H1 (cell line): ENCODE results near the gene UBL4B.

Source experiments
- BCL11A ChIP-seq, 2 experiments: IDR thresholded peaks; one replicate each; pipeline ENCODE4 v1.6.1; 2011; ENCODE audit warnings: low read depth in 2 of 2, low read length in 2 of 2, mild to moderate bottlenecking in 2 of 2
- BRCA1 ChIP-seq: IDR thresholded peaks from 2 replicates; pipeline ENCODE4 v1.6.1; 2012; ENCODE audit warnings: low read depth, low read length, improper control_type of control experiment
- NRF1 ChIP-seq: IDR thresholded peaks from 2 replicates; pipeline ENCODE4 v1.6.1; 2011; ENCODE audit warnings: mild to moderate bottlenecking, low read depth, low read length, improper control_type of control experiment
- PHF8 ChIP-seq: fragments of 200-600 bp; sonication (generic); conservative IDR thresholded peaks from 2 replicates; pipeline ENCODE4 v1.7.1; 2012; ENCODE audit warnings: low read depth, mild to moderate bottlenecking, inconsistent platforms, low read length, moderate library complexity
- POLR2AphosphoS5 ChIP-seq: IDR thresholded peaks from 2 replicates; pipeline ENCODE4 v1.6.1; 2011; ENCODE audit warnings: low read depth, low read length
- SIRT6 ChIP-seq: IDR thresholded peaks from one replicate; pipeline ENCODE4 v1.7.1; 2012; ENCODE audit warnings: low read length, inconsistent platforms
- SP4 ChIP-seq: IDR thresholded peaks from 2 replicates; pipeline ENCODE4 v1.6.1; 2012; ENCODE audit warnings: low read length, inconsistent platforms
- ZNF274 ChIP-seq: IDR thresholded peaks from 2 replicates; pipeline ENCODE4 v1.7.0; 2012; ENCODE audit warnings: low read length, borderline replicate concordance; ENCODE audit errors: extremely low read depth
- TF ChIP-seq, protein P1 (sequence below), 3 experiments: IDR thresholded peaks; 1 replicate in 2 of 3; 2 replicates in 1 of 3; pipeline versions ENCODE4 v1.5.1 to v1.6.1; 2011; ENCODE audit warnings: low read length in 3 of 3, mild to moderate bottlenecking in 3 of 3, inconsistent platforms in 2 of 3, low read depth in 1 of 3, moderate library complexity in 1 of 3; ENCODE audit not compliant: insufficient read depth in 1 of 3; ENCODE audit errors: control extremely low read depth in 1 of 3
- TF ChIP-seq, protein P2 (sequence below): IDR thresholded peaks from 2 replicates; pipeline ENCODE4 v1.6.1; 2011; ENCODE audit warnings: low read length, improper control_type of control experiment

DNA sequence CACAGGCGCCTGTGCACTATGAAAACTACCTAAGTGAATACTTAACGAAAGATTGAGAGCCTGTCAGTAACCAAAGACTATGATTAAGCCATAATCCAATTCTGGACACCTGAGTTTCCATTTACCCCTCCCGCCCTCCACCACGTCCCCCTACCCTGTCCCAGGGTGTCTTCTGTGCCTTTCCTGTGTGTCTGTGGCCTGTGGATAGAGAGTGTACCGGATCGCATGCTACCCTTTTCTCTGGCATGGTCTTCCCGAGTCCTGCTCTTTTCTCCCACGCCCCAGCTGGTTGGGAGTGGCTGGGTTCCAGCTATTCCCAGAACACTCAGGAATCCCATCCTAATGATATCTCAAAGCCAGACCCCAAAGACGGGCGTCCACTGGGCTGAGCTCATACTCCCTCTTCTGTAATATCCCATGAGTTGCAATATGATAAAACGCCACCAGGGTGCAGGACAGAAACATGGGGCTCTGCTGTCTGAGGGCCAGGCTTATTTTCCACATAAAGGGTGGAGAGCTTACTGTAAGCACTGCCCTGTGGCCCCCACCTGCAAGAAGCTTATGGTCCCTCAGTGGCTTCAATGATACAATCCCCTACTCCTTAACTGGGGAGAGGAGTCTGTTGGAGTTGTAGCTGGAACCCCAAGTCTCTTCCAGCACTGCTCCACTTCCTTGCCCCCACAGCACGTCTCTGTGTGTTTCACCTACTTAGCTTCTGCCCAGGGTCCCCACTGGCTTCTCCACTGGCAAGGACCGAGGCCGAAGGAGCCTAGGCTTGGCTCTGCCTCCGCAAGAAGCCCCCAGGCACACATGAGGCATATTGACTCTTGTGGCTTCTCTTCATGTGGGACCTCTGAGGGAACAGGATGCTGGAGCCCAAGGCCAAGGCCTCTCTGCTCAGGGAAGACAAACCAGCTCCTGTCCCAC lies 24.2 kb upstream of the UBL4B start:
- no peak for TF ChIP-seq BRCA1
- TF ChIP-seq, protein P1, sequence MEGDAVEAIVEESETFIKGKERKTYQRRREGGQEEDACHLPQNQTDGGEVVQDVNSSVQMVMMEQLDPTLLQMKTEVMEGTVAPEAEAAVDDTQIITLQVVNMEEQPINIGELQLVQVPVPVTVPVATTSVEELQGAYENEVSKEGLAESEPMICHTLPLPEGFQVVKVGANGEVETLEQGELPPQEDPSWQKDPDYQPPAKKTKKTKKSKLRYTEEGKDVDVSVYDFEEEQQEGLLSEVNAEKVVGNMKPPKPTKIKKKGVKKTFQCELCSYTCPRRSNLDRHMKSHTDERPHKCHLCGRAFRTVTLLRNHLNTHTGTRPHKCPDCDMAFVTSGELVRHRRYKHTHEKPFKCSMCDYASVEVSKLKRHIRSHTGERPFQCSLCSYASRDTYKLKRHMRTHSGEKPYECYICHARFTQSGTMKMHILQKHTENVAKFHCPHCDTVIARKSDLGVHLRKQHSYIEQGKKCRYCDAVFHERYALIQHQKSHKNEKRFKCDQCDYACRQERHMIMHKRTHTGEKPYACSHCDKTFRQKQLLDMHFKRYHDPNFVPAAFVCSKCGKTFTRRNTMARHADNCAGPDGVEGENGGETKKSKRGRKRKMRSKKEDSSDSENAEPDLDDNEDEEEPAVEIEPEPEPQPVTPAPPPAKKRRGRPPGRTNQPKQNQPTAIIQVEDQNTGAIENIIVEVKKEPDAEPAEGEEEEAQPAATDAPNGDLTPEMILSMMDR (IDR thresholded peaks at IDR 0.05; ENCODE audit: control extremely low read depth in 1 of 3, insufficient read depth in 1 of 3, low read depth in 1 of 3, low read length in 3 of 3) = peak; percentile 52 to 74 (median 73)
- no peak for TF ChIP-seq POLR2AphosphoS5
- no peak for TF ChIP-seq BCL11A (IDR thresholded peaks at IDR 0.05; ENCODE audit: low read depth in 2 of 2, low read length in 2 of 2)
- TF ChIP-seq NRF1 = no peak
- TF ChIP-seq, protein P2, sequence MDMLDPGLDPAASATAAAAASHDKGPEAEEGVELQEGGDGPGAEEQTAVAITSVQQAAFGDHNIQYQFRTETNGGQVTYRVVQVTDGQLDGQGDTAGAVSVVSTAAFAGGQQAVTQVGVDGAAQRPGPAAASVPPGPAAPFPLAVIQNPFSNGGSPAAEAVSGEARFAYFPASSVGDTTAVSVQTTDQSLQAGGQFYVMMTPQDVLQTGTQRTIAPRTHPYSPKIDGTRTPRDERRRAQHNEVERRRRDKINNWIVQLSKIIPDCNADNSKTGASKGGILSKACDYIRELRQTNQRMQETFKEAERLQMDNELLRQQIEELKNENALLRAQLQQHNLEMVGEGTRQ = no peak
- no peak for TF ChIP-seq PHF8
- TF ChIP-seq SIRT6 = no peak
- TF ChIP-seq SP4 = no peak
- TF ChIP-seq ZNF274 = no peak
